ENCODE results near the gene IFFO2.

IFFO2 gene

DNA sequence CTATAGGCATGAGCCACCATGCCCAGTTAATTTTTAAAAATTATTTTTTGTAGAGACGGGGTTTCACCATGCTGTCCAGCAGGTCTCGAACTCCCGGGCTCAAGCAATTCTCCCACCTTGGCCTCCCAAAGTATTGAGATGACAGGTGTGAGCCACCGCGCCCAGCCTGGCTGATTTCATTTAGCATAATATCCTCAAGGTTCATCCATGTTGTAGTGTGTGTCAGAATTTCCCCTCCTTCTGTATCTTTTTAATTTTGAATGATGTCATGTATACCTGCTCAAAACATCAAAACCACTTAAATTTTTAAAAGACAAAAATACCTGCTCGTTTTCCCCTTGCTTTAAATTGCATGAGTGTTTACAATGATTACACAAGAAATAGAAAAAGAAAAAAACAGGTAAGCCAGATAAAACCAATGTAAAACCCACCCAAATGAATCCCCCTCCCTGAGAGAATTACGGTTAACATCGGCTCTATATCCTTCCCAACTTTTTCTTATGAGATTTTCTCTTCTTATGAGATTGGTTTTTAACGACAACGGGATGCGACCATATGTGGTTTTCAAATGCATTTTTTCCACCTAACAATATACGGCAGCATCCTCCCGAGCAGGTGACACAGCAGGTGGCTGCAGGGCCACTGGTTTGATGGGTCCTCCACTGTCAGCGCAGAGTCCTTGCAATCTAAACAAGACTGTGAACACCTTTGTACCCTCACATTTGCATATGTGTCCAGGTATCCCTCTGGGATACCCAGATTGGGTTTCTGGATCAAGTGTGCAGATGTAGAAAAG, 22.1 kb downstream of the IFFO2 start:
- DNase-seq = no peak

DNA sequence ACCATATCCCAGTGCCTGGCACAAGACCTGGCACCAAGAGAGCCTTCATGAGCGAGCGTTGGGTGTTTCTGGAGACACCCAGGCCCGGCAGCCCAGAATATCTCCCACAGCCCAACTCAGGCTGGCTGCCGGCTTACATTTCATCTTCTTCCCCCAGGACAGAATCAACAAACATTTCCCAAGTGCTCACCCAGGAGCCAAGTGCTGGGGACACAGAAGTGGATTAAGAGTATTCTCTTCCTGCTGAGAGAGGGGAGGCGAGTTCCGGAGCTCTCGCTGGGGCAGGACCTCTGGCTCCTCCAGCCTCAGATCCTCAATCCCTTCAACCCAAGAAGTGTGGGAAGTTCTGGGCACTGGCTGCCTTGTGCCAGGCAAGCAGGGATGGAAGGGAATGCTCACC, 23.6 kb downstream of the IFFO2 start:
- DNase-seq = no peak

DNA sequence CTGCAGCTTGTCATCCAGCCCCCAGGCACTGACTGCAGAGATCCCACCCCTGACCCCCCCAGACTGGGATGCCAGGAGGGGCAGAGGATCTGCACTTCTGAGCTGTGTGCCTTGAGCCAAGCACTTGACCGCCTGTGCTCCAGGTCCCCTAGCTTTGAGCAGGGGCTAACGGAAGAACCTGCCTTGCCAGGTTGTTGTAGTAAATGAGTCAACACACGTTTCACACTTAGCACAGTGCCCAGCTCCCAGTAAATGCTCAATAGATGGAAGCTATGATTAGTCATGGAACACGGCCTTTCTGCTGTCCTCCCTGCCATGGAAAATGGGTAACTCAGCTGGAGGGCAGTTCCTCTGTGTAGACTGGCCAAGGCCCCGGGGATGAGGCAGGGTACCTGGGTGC, 24.1 kb downstream of the IFFO2 start:
- no peak for DNase-seq

GRCh38 chr1:18931730-18932129, 24.7 kb downstream of the IFFO2 start:
- no peak for DNase-seq

- no peak for DNase-seq
These were observed 26.8 kb downstream of the IFFO2 start for GRCh38 chr1:18929686-18930085.

- DNase-seq = no peak
These were observed 27.5 kb downstream of the IFFO2 start for GRCh38 chr1:18928985-18929384.

DNA sequence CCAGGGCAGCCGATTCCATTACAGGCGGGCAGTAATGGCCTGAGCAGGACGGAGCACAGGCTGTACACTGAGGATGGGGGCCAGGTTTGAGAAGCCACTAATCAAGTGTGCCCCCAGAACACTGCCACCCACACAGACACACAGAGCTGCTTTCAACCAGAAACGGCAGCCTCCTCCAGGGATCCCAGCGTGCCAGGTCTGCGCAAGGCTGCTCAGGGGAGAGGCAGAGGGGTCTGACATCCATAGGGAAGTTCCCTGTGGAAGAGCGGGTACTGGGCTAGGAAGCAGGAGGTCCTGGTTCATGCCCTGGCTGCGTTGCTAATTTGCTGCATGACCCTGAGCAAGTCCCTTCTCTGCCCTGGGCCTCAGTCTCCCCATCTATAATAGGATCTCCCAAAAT, 28.1 kb downstream of the IFFO2 start:
- no peak for DNase-seq

GRCh38 chr1:18927654-18928272, 28.7 kb downstream of the IFFO2 start:
- DNase-seq = peak; percentile 60

GRCh38 chr1:18927082-18927653, 29.3 kb downstream of the IFFO2 start:
- DNase-seq = no peak

- peak; percentile 90 for DNase-seq
These were observed 30.0 kb downstream of the IFFO2 start for GRCh38 chr1:18926315-18927081.

DNA sequence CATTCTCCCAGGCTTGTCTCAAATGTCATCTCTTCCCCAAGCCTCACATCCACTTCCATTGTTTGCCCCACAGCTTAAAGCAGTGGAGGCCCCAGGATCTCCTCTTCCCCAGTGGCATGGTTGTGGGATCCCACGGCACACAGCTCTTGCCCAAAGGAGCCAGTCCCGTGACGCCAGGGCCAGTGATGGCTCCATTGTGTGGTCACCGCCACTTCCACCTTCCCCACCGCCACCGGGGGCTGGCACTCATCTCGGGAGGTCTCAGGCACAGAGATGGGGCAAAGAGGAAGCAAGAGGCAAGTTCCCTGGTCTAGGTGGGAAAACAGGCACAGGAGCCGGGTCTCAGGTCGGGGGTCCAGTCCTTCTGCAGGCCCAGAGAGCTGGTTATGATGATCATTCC, 31.2 kb downstream of the IFFO2 start:
- DNase-seq = no peak

GRCh38 chr1:18924221-18924691, 32.2 kb downstream of the IFFO2 start:
- DNase-seq = no peak

DNA sequence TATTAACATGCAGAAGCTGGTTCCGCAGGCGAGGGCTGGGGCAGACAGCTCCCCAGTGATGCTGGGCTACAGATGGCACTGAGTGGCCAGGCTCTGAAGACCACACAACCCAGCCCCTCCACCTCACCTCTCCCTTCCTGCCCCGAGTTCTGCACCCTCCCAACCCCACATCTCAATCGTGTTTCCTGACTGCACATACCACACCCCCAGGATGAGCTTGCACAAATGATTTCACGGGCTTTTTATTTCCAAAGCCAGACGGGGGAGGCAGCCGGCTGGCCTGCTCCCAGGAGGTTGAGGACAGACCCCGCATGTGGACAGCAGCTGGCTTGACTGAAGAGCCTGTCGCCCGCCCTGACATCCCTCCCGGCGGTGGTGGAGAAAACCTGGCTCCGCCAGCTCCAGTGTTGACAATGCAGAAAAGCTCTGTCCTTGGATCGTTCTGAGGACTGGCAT, 32.7 kb downstream of the IFFO2 start:
- DNase-seq = no peak

DNA sequence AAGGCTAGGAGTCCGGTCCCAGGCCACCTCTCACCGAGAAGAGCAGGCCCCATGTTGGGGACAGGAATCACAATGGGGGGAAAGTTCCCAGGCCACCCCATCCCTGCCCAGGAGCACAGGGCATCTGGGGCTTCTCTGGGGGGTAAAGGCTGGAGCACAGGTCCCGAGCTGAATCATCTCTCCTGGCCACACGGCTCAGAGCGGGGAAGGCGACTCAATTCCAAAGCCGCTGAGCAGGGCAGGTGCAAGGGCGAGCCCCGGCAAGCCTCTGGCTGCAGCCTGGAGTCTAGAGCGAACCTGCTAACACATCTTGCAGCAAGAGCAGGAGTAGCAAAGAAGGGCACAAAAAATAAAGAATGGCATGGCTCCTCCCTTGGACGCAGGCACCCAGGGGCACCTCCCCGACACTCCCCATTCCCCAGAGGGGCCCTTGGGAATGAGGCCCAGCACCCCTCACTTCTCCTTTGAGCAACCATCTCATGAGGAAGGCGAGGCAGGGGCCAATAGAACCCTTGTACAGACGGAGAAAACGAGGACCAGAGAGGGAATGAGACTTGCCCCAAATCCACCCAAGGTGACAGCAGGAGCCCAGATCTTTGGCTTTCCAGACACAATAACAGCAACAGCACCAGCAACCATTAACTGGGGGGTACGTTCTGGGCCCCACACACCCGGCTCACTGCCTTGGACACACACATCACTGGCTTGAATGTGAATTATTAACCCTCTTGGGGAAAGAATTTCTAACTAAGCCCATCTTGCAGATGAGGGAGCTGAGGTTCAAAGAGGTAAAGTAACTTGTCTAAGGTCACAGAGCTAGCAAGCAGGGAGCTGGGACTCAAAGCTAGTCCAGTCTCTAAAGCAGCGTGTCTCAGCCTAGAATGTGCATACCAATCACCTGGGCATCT, 33.4 kb downstream of the IFFO2 start:
- no peak for DNase-seq

DNA sequence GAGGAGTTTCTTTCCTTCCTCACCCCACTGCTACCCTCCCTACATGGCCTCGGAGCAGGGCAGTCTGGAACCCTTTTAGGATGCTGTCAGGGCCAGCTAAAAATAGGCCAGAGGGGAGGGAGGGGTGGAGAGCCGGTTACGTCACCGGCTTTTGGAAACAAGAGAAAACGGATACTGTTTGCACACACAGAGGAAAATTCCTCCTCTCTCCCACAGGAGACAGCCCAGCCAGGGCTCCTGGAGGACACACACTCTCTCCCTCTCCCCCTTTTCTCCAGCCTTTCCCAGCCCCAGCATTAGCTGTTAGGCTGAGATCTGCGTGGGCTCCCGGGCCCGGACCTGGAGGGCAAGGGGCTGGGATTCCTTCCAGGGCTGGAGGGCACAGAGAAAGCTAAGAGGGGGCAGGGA, 34.2 kb downstream of the IFFO2 start:
- no peak for DNase-seq

- no peak for DNase-seq
These were observed 34.8 kb downstream of the IFFO2 start for GRCh38 chr1:18921516-18922251.

GRCh38 chr1:18920931-18921330, 35.5 kb downstream of the IFFO2 start:
- DNase-seq = no peak

GRCh38 chr1:18919956-18920355, 36.5 kb downstream of the IFFO2 start:
- DNase-seq = no peak

DNA sequence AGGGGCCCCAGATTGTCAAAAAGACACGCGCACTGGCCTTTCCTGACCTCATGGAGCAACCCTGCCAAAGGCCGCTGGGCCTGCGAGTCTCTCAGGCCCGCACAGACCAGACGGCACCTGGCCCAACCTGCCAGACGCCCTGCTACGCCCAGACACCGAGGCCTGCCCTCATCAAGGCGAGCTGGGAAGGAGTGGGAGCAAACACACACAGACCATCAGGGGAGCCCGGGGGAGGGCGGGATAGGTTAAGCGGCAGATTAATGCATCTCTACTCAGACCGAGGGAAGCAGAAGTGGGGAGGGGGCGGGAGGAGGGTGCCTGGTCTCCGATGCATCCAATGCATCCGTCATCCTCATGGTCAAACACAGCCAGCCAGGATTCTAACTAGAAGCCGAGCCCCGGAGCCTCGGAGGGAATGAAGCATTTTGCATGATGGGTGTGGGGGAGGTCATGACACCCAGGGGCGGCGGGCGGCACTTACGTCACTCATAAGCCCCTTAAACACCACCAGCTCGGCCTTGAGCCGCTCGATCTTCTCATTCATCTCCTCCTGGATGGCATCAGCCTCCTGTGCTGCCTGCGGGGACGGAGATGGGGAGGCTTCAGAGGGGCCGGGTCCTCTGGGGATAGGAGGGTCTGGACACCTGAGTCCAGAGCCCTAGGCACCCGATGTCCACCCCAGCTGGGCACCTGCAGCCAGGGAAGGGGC, 37.1 kb downstream of the IFFO2 start:
- no peak for DNase-seq

DNA sequence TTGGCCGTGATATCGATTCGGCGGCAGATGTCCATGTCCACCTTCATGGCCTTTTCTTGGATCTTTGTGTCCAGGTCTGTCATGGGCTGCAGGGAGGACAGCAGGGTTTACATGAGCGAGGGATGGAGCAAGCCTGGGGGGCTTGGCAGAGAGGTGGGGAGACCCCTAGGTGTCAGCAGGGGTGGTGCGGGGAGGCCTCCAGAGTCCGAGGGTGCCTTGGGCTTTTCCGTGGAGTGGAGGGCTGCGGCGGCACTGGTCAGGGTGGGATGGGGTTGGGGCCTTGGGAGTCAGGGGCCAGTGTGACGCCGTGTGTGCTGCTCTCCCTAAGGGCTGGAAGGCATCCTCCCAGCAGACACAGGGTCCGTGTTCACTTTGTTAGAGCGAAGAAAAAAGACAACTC, 38.1 kb downstream of the IFFO2 start:
- DNase-seq = no peak

All from stimulated activated CD4-positive, alpha-beta T cell treated with anti-CD3 and anti-CD28 coated beads, Interleukin-4, amount 100 ng/mL, for 24 hours (primary cell).